A549 (cell line): ENCODE results near the gene MED27. TPM values are rescaled to one million over a fixed set of nuclear protein-coding genes. Genes with fewer than 3 reads are reported as not detected.

Experiments used
- ATAC-seq, 2 experiments: fragments of 200-7000 bp in 1 of 2; fragments of >200 bp in 1 of 2; cut with Nextera tagmentation in 1 of 2; cut with Tn5 transposase in 1 of 2; 3 replicates each; pipeline versions ENCODE4 v1.8.0 to v1.9.1; 2018 to 2020; ENCODE audit warnings: mild to moderate bottlenecking in 1 of 2, moderate library complexity in 1 of 2
- CTCF ChIA-PET: fragments of 300-600 bp; sonication (Branson Sonifier 250); formaldehyde crosslinking; extraction: SDS; loops from one replicate; lab custom pipeline; 2021; ENCODE audit warnings: antibody characterized with exemption, inconsistent platforms; lab: Yijun Ruan, JAX
- POLR2A ChIA-PET: fragments of 350-600 bp; formaldehyde crosslinking; extraction: SDS; loops from one replicate; lab custom pipeline; 2021; ENCODE audit warnings: antibody characterized with exemption, inconsistent platforms; lab: Yijun Ruan, JAX
- DNase-seq, 2 experiments: peaks; one replicate each; pipeline versions ENCODE4 v3.0.0 to v3.0.0-alpha.2; 2011 to 2016; ENCODE audit warnings: low read depth in 1 of 2, low spot score in 1 of 2
- FAIRE-seq: peaks from 2 replicates; lab custom pipeline; 2011; peaks lifted over from hg19 to GRCh38; lab: Jason Lieb, UNC
- H3K27ac ChIP-seq, 2 experiments: fragments of >200 bp; sonication (Bioruptor Twin); formaldehyde crosslinking; 3 replicates each; pipeline ENCODE4 v1.5.1; 2016 to 2017
- H3K4me1 ChIP-seq: fragments of >200 bp; sonication (Bioruptor Twin); formaldehyde crosslinking; 3 replicates; pipeline ENCODE4 v1.6.1; 2016
- H3K4me2 ChIP-seq: fragments of >200 bp; sonication (Bioruptor Twin); formaldehyde crosslinking; 3 replicates; pipeline ENCODE4 v1.6.1; 2016
- H3K4me3 ChIP-seq: fragments of >200 bp; sonication (Bioruptor Twin); formaldehyde crosslinking; 3 replicates; pipeline ENCODE4 v1.5.1; 2016
- H3K9me3 ChIP-seq: fragments of >200 bp; sonication (Bioruptor Twin); formaldehyde crosslinking; 3 replicates; pipeline ENCODE4 v1.6.1; 2016
- ATOH8 ChIP-seq: fragments of 250-450 bp; sonication (Bioruptor Pico); IDR thresholded peaks from 2 replicates; pipeline ENCODE4 v1.5.0; 2020; ENCODE audit warnings: low read depth, mild to moderate bottlenecking, moderate library complexity
- CHD2 ChIP-seq: fragments of 150-350 bp; IDR thresholded peaks from 2 replicates; pipeline ENCODE4 v1.6.1; 2014; ENCODE audit warnings: low read length; ENCODE audit not compliant: partially characterized antibody
- CTCF ChIP-seq: fragments of >200 bp; sonication (Bioruptor Twin); formaldehyde crosslinking; IDR thresholded peaks from 3 replicates; pipeline ENCODE4 v1.5.1; 2016
- EHF ChIP-seq: fragments of 250-450 bp; sonication (Bioruptor Pico); IDR thresholded peaks from 2 replicates; pipeline ENCODE4 v1.5.0; 2020; ENCODE audit warnings: mild to moderate bottlenecking
- FOSL2 ChIP-seq, 2 experiments: fragments of 450-650 bp in 1 of 2; fragments of >200 bp in 1 of 2; sonication (Bioruptor Twin) in 1 of 2; formaldehyde crosslinking; IDR thresholded peaks; 2 replicates each; pipeline versions ENCODE4 v1.5.0 to v1.6.1; 2016 to 2020; ENCODE audit warnings: mild to moderate bottlenecking in 1 of 2, moderate library complexity in 1 of 2
- HOXA7 ChIP-seq: fragments of 250-450 bp; sonication (Bioruptor Pico); IDR thresholded peaks from 2 replicates; pipeline ENCODE4 v1.5.0; 2020; ENCODE audit warnings: mild to moderate bottlenecking, moderate library complexity
- HOXB13 ChIP-seq: fragments of 250-450 bp; sonication (Bioruptor Pico); IDR thresholded peaks from 2 replicates; pipeline ENCODE4 v1.5.0; 2020; ENCODE audit warnings: low read depth, mild to moderate bottlenecking, moderate library complexity
- JUN ChIP-seq, 2 experiments: fragments of >200 bp; sonication (Bioruptor Twin); formaldehyde crosslinking; IDR thresholded peaks; 2 replicates in 1 of 2; 3 replicates in 1 of 2; pipeline ENCODE4 v1.6.1; 2016 to 2017
- KDM1A ChIP-seq: fragments of 200-600 bp; sonication (generic); IDR thresholded peaks from 2 replicates; pipeline ENCODE4 v1.6.1; 2016; ENCODE audit warnings: low read depth, mild to moderate bottlenecking
- KDM5A ChIP-seq: fragments of 200-600 bp; sonication (generic); IDR thresholded peaks from 2 replicates; pipeline ENCODE4 v1.6.1; 2016; ENCODE audit warnings: antibody characterized with exemption, mild to moderate bottlenecking
- MAX ChIP-seq: IDR thresholded peaks from 2 replicates; pipeline ENCODE4 v1.6.1; 2012
- POLR2A ChIP-seq: IDR thresholded peaks from 2 replicates; pipeline ENCODE4 v1.6.1; 2012; ENCODE audit warnings: mild to moderate bottlenecking, low read length
- POLR2AphosphoS2 ChIP-seq: conservative IDR thresholded peaks from 2 replicates; pipeline ENCODE4 v1.6.1; 2012; ENCODE audit warnings: low read length, improper control_type of control experiment, inconsistent platforms
- RCOR1 ChIP-seq: fragments of 150-350 bp; IDR thresholded peaks from 2 replicates; pipeline ENCODE4 v1.6.1; 2014; ENCODE audit warnings: antibody characterized with exemption, low read length, low read depth
- REST ChIP-seq: fragments of 200-600 bp; sonication (generic); IDR thresholded peaks from 2 replicates; pipeline ENCODE4 v1.6.1; 2016; ENCODE audit warnings: antibody characterized with exemption, mild to moderate bottlenecking, moderate library complexity
- RFX5 ChIP-seq: fragments of 450-650 bp; IDR thresholded peaks from 2 replicates; pipeline ENCODE4 v1.7.1; 2014; ENCODE audit warnings: antibody characterized with exemption, mild to moderate bottlenecking, moderate library complexity
- WGBS: methylation state at CpG from one replicate; pipeline ENCODE4 v1.1.6; 2017; ENCODE audit errors: missing lambda C conversion rate; 5-methylcytosine and 5-hydroxymethylcytosine counted together
- polyA plus RNA-seq, 4 experiments: library from polyadenylated mRNA; depleted of rRNA in 3 of 4; stranded (reverse); fragments of >200 nt; fragmentation: RNase III in 1 of 4; extraction: RNeasy Plus Mini Kit Qiagen cat#74134 plus additional on column Dnase treatment in 1 of 4; gene quantifications; 2 replicates in 3 of 4; 3 replicates in 1 of 4; pipeline ENCODE4 v1.2.3, GENCODE V29; 2011 to 2017

MED27 gene
- polyA plus RNA-seq, 2 of the 4 experiments (the other 2 are of a cell fraction), result 24.2 to 37.8 TPM

GRCh38 chr9:131960311-131960710 is 119.4 kb downstream of the MED27 start:
- H3K27ac ChIP-seq, result no peak overlapping the region
- ATAC-seq (0 out of 6 replicates have a peak, but pooled peaks of 1 of the 2 experiments have one; percentile 35), DNase-seq (no peak), FAIRE-seq (no peak)
- POLR2A ChIA-PET, result no interaction called here
- peaks cover 12% of the 10 kb centered on the region; the same call in 2 of the 3 replicates for H3K4me1 ChIP-seq
- CTCF ChIA-PET, result interaction anchor here (1.0 kb wide), 1 partner anchor 76 kb away, joined by 3 read pairs; no protein-coding TSS in a partner anchor
- TF ChIP-seq POLR2AphosphoS2 (no peak), FOSL2 (IDR thresholded peaks at IDR 0.05) (0 out of 2 replicates have a peak, but pooled peaks have one; percentile 12), FOSL2 (CRISPR knock-in tag; IDR thresholded peaks at IDR 0.05) (no peak)
- H3K4me2 ChIP-seq, result no peak overlapping the region
- H3K4me3 ChIP-seq, result no peak overlapping the region
- no peaks in the 10 kb centered on the region for H3K9me3 ChIP-seq
- 69% methylated on average over 9 of the region's 9 CpGs for WGBS

GRCh38 chr9:131959887-131960286 is 119.8 kb downstream of the MED27 start:
- no peak for TF ChIP-seq CTCF
- no peak for TF ChIP-seq POLR2A
- no peak for TF ChIP-seq RCOR1
- TF ChIP-seq EHF (CRISPR knock-in tag), result no peak
- TF ChIP-seq FOSL2 (IDR thresholded peaks at IDR 0.05), result no peak
- TF ChIP-seq FOSL2 (CRISPR knock-in tag; IDR thresholded peaks at IDR 0.05), result no peak
- no peak for TF ChIP-seq RFX5
- TF ChIP-seq HOXB13 (CRISPR knock-in tag), result no peak
- TF ChIP-seq CHD2, result no peak
- TF ChIP-seq ATOH8 (CRISPR knock-in tag), result no peak
- no peak for TF ChIP-seq REST
- no peak for TF ChIP-seq HOXA7 (CRISPR knock-in tag)
- no peak for TF ChIP-seq KDM5A
- Histone ChIP-seq H3K4me3 (no peak overlapping the region), H3K27ac (no peak overlapping the region), H3K4me1 (peaks cover 12% of the 10 kb centered on the region; the same call in 2 of the 3 replicates), H3K4me2 (no peak overlapping the region), H3K9me3 (no peaks in the 10 kb centered on the region)
- WGBS, result 64% methylated on average over 2 of the region's 2 CpGs
- ChIA-PET POLR2A (no interaction called here), CTCF (interaction anchor here (1.0 kb wide), 1 partner anchor 76 kb away, joined by 3 read pairs; no protein-coding TSS in a partner anchor)
- ATAC-seq (no peak), FAIRE-seq (no peak), DNase-seq (no peak)

- ChIA-PET CTCF (no interaction called here), POLR2A (no interaction called here)
- ATAC-seq (no peak), DNase-seq (no peak), FAIRE-seq (no peak)
- TF ChIP-seq JUN (IDR thresholded peaks at IDR 0.05) (no peak), MAX (no peak), KDM1A (no peak)
- Histone ChIP-seq H3K4me2 (no peak overlapping the region), H3K4me3 (no peak overlapping the region), H3K4me1 (peaks cover 12% of the 10 kb centered on the region; the same call in 2 of the 3 replicates), H3K9me3 (no peaks in the 10 kb centered on the region), H3K27ac (no peak overlapping the region)
- WGBS, result 85% methylated on average over 3 of the region's 3 CpGs
These were observed 120.6 kb downstream of the MED27 start for GRCh38 chr9:131959056-131959455.
